Ishikawa (cell line): ENCODE results near the gene POU3F2.

Experiments used
- CEBPB ChIP-seq: IDR thresholded peaks from 2 replicates; pipeline ENCODE4 v1.6.1; 2012
- CREB1 ChIP-seq: IDR thresholded peaks from 2 replicates; pipeline ENCODE4 v1.6.1; 2012; ENCODE audit warnings: low read depth
- EGR1 ChIP-seq: IDR thresholded peaks from 2 replicates; pipeline ENCODE4 v1.6.1; 2012
- EP300 ChIP-seq: IDR thresholded peaks from 2 replicates; pipeline ENCODE4 v1.6.1; 2012; ENCODE audit warnings: borderline replicate concordance
- FOXM1 ChIP-seq: IDR thresholded peaks from 2 replicates; pipeline ENCODE4 v1.6.1; 2012; ENCODE audit warnings: low read depth, borderline replicate concordance
- MAX ChIP-seq: IDR thresholded peaks from 2 replicates; pipeline ENCODE4 v1.6.1; 2012
- NFIC ChIP-seq: IDR thresholded peaks from 2 replicates; pipeline ENCODE4 v1.6.1; 2012
- RAD21 ChIP-seq: IDR thresholded peaks from 2 replicates; pipeline ENCODE4 v1.6.1; 2012; ENCODE audit warnings: low read depth
- REST ChIP-seq: IDR thresholded peaks from 2 replicates; pipeline ENCODE4 v1.6.1; 2012; ENCODE audit warnings: low read depth, mild to moderate bottlenecking
- TAF1 ChIP-seq: IDR thresholded peaks from 2 replicates; pipeline ENCODE4 v1.6.1; 2012; ENCODE audit warnings: low read depth, mild to moderate bottlenecking
- TCF12 ChIP-seq: IDR thresholded peaks from 2 replicates; pipeline ENCODE4 v1.6.1; 2012; ENCODE audit warnings: low read depth
- TEAD4 ChIP-seq: IDR thresholded peaks from 2 replicates; pipeline ENCODE4 v1.6.1; 2012
- USF1 ChIP-seq: IDR thresholded peaks from 2 replicates; pipeline ENCODE4 v1.6.1; 2012
- YY1 ChIP-seq: IDR thresholded peaks from 2 replicates; pipeline ENCODE4 v1.6.1; 2012; ENCODE audit warnings: low read depth
- ZBTB7A ChIP-seq: IDR thresholded peaks from 2 replicates; pipeline ENCODE4 v1.6.1; 2012; ENCODE audit warnings: low read depth

POU3F2 gene

GRCh38 chr6:98833057-98833306 is 1.4 kb upstream of the POU3F2 start:
- no peak for TF ChIP-seq EP300
- no peak for TF ChIP-seq CREB1
- TF ChIP-seq MAX = 0 out of 2 replicates have a peak, but pooled peaks have one; percentile 40

GRCh38 chr6:98833307-98834059 is 891 bp upstream of the POU3F2 start:
- TF ChIP-seq TAF1 = no peak
- TF ChIP-seq CREB1 = no peak
- TF ChIP-seq CEBPB = no peak
- no peak; the same call in 1 of the 2 replicates for TF ChIP-seq MAX
- no peak for TF ChIP-seq NFIC
- no peak for TF ChIP-seq EGR1
- no peak for TF ChIP-seq YY1
- no peak for TF ChIP-seq TEAD4

GRCh38 chr6:98835149-98836024 is 1.0 kb downstream of the POU3F2 start:
- no peak for TF ChIP-seq NFIC
- TF ChIP-seq TEAD4 = no peak
- TF ChIP-seq USF1 = no peak
- no peak for TF ChIP-seq RAD21
- TF ChIP-seq MAX = peak; percentile 11; the same call in 1 of the 2 replicates
- no peak for TF ChIP-seq YY1

- TF ChIP-seq CEBPB = no peak
Observed at GRCh38 chr6:98836025-98836961, 1.9 kb downstream of the POU3F2 start.

- TF ChIP-seq EGR1 = no peak
- TF ChIP-seq TAF1 = no peak
- TF ChIP-seq EP300 = no peak
- no peak for TF ChIP-seq REST
- no peak for TF ChIP-seq MAX
- no peak for TF ChIP-seq CREB1
- TF ChIP-seq ZBTB7A = no peak
- no peak for TF ChIP-seq FOXM1
- TF ChIP-seq NFIC = no peak
- TF ChIP-seq YY1 = no peak
- no peak for TF ChIP-seq TEAD4
- TF ChIP-seq RAD21 = no peak
Observed at GRCh38 chr6:98836962-98837944, 2.9 kb downstream of the POU3F2 start.

GRCh38 chr6:98838032-98838431 is 3.7 kb downstream of the POU3F2 start:
- TF ChIP-seq NFIC = no peak
- no peak for TF ChIP-seq FOXM1
- no peak for TF ChIP-seq MAX
- no peak for TF ChIP-seq REST
- TF ChIP-seq EP300 = no peak
- no peak for TF ChIP-seq RAD21
- no peak for TF ChIP-seq YY1
- no peak for TF ChIP-seq ZBTB7A
- no peak for TF ChIP-seq TAF1
- TF ChIP-seq TEAD4 = no peak
- no peak for TF ChIP-seq CREB1
- no peak for TF ChIP-seq USF1
- TF ChIP-seq EGR1 = no peak
- no peak for TF ChIP-seq TCF12
- no peak for TF ChIP-seq CEBPB
